Adipocyte (in vitro differentiated cells): ENCODE measurements around the gene SPINT2.
"Not testable (repeated sequence)": the region's sequence is repeated elsewhere in the genome, so short reads cannot be mapped to it uniquely, and the experiment has no call there.

Source experiments
- DNase-seq: peaks from one replicate; pipeline ENCODE4 v3.0.0-alpha.2; 2015; ENCODE audit warnings: low read depth
- H3K27me3 ChIP-seq: replicated peaks from 2 replicates; pipeline ENCODE4 v1.7.0; 2013; ENCODE audit warnings: mild to moderate bottlenecking, low read length, moderate library complexity; ENCODE audit not compliant: control insufficient read depth, insufficient read depth
- H3K36me3 ChIP-seq: 2 replicates; pipeline ENCODE4 v1.7.0; 2013; ENCODE audit warnings: low read length, mild to moderate bottlenecking, moderate library complexity; ENCODE audit not compliant: control insufficient read depth, insufficient read depth, severe bottlenecking
- H3K4me1 ChIP-seq: 2 replicates; pipeline ENCODE4 v1.7.0; 2013; ENCODE audit warnings: mild to moderate bottlenecking, low read length, moderate library complexity; ENCODE audit not compliant: control insufficient read depth, insufficient read depth
- H3K4me3 ChIP-seq: 2 replicates; pipeline ENCODE4 v1.7.0; 2013; ENCODE audit warnings: mild to moderate bottlenecking, low read length, moderate library complexity
- H3K9ac ChIP-seq: 2 replicates; pipeline ENCODE4 v1.7.0; 2013; ENCODE audit warnings: mild to moderate bottlenecking, low read length, moderate library complexity
- H3K9me3 ChIP-seq: 2 replicates; pipeline ENCODE4 v1.7.0; 2013; ENCODE audit warnings: mild to moderate bottlenecking, low read length, moderate library complexity; ENCODE audit not compliant: control insufficient read depth

Gene SPINT2, protein sequence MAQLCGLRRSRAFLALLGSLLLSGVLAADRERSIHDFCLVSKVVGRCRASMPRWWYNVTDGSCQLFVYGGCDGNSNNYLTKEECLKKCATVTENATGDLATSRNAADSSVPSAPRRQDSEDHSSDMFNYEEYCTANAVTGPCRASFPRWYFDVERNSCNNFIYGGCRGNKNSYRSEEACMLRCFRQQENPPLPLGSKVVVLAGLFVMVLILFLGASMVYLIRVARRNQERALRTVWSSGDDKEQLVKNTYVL

DNA sequence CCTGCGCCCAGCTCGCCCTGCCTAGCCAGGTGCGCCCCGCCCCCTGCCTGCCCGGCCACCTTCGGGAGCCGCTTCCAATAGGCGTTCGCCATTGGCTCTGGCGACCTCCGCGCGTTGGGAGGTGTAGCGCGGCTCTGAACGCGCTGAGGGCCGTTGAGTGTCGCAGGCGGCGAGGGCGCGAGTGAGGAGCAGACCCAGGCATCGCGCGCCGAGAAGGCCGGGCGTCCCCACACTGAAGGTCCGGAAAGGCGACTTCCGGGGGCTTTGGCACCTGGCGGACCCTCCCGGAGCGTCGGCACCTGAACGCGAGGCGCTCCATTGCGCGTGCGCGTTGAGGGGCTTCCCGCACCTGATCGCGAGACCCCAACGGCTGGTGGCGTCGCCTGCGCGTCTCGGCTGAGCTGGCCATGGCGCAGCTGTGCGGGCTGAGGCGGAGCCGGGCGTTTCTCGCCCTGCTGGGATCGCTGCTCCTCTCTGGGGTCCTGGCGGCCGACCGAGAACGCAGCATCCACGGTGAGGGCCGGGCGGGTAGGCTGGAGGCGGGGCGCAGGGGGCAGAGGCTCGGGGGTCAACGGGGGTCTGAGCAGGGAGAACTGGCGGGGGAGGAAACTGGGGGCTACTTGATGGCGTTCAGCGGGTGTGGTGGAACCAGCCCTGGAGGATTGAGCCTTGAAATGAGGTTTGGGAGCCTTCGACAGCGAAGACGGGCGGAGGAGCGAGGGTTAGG is at the start of gene SPINT2:
Gene SPINT2 (plus strand): TSS at position 88 of the 727 bp plus-strand sequence. CDS start 320 bp downstream, at position 408.
- DNase-seq: no peak
- peak within 1 kb of the TSS; percentile 72 for H3K4me3 ChIP-seq
- no peaks in the 10 kb centered on the region for H3K36me3 ChIP-seq
- H3K4me1 ChIP-seq: peaks cover 9% of the 10 kb centered on the region
- no peaks in the 10 kb centered on the region for H3K27me3 ChIP-seq
- H3K9me3 ChIP-seq: no peaks in the 10 kb centered on the region
- H3K9ac ChIP-seq: no peak within 1 kb of the TSS

DNA sequence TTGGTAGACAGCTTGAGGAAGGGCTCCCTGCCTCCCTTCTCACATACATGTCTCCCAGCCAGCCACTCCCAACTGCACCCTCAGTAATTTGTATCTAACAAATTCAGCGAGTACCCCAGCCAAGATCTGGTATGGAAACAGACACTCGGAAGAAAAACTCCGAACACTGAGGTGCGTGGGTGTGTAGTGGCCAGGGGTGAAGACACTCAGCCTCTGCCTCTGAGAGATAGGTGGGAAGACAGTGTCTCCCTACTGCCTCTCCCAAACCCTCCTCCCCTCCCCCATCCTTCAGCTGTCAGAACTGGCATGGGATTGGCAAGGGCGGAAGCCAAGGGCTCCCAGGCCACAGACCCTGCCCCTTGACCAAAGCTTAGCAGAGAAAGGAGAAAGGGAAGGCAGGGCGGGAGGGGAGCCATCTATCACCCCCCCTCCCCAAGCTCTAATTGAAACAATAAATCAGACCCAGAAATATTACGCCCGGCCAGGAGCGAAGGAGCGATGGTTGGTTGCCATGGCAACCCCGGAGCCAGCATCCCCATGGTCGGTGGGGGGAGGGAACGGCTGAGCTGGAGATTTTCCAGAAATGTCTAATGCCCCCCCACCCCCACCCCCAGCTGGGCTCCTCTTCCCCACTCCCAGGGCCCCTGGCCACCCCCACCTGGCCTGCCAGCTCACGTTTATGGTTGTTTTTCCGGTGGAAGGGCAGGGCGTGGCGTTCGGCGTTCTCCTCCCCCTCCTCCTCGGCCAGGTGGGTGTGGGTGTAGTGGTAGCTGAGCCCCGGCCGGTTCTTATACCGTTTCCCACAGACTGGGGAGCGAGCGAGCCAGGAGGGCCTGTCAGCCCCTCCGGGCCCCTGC is 47.4 kb upstream of the SPINT2 start:
- H3K4me1 ChIP-seq: no peaks in the 10 kb centered on the region
- DNase-seq: no peak
- no peaks in the 10 kb centered on the region for H3K36me3 ChIP-seq
- H3K9me3 ChIP-seq: no peaks in the 10 kb centered on the region
- H3K4me3 ChIP-seq: no peak overlapping the region
- no peaks in the 10 kb centered on the region for H3K27me3 ChIP-seq
- H3K9ac ChIP-seq: no peak overlapping the region

DNA sequence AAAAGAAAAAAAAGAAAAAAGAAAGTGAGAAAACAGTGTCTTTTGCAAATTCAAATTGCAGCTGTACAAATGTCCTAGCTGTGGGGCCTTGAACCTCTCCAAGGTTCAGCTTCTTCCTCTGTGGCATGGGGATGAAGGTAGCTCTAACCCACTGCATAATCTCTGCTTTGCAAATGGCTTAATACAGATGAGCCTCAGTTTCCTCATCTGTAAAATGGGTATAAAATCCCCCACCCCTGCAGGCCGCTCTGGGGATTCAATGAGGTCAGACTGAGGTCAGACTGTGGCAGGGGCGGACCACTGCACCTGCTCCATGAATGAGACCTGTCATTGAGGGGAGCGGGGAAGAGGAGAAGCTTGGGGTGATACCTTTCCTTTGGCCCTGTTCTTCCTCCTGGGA is 46.2 kb upstream of the SPINT2 start:
- no peaks in the 10 kb centered on the region for H3K4me1 ChIP-seq
- H3K4me3 ChIP-seq: no peak overlapping the region
- DNase-seq: no peak
- no peaks in the 10 kb centered on the region for H3K36me3 ChIP-seq
- H3K9ac ChIP-seq: no peak overlapping the region
- H3K27me3 ChIP-seq: no peaks in the 10 kb centered on the region
- H3K9me3 ChIP-seq: no peaks in the 10 kb centered on the region

DNA sequence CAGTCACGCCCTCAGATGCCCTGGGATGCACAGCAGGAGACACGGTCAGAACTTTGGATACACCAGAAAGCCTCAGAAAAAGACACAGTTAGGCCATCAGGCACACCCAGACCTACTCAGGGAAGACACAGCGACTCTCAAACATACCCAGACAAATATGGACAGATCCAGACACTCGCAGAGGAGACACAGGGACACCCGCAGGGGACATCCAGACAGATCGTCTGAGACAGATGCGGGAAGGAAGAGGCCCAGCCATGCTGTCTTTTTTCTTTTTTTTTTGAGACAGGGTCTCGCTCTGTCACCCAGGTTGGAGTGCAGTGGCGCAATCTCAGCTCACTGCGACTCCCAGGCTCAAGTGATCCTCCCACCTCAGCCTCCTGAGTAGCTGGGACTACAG is 45.2 kb upstream of the SPINT2 start:
- Histone ChIP-seq H3K27me3 (no peaks in the 10 kb centered on the region), H3K4me3 (no peak overlapping the region), H3K4me1 (peaks cover 3% of the 10 kb centered on the region), H3K36me3 (no peaks in the 10 kb centered on the region), H3K9ac (no peak overlapping the region), H3K9me3 (no peaks in the 10 kb centered on the region)
- DNase-seq: no peak

DNA sequence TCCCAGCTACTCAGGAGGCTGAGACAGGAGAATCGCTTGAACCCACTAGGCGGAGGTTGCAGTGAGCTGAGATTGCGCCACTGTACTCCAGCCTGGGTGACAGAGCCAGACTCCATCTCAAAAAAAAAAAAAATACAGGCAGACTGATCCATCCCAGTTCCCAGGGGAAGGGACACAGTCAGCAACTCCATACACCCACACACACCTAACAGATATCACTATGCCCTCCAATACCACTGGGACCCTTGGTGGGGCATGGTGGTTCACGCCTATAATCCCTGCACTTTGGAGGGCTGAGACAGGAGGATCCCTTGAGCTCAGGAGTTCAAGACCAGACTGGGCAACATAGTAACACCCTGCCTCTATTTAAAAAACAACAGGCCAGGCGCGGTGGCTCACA is 43.0 kb upstream of the SPINT2 start:
- H3K36me3 ChIP-seq: no peaks in the 10 kb centered on the region
- DNase-seq: no peak
- H3K4me1 ChIP-seq: peaks cover 3% of the 10 kb centered on the region
- no peak overlapping the region for H3K9ac ChIP-seq
- H3K9me3 ChIP-seq: no peaks in the 10 kb centered on the region
- H3K27me3 ChIP-seq: no peaks in the 10 kb centered on the region
- H3K4me3 ChIP-seq: no peak overlapping the region

DNA sequence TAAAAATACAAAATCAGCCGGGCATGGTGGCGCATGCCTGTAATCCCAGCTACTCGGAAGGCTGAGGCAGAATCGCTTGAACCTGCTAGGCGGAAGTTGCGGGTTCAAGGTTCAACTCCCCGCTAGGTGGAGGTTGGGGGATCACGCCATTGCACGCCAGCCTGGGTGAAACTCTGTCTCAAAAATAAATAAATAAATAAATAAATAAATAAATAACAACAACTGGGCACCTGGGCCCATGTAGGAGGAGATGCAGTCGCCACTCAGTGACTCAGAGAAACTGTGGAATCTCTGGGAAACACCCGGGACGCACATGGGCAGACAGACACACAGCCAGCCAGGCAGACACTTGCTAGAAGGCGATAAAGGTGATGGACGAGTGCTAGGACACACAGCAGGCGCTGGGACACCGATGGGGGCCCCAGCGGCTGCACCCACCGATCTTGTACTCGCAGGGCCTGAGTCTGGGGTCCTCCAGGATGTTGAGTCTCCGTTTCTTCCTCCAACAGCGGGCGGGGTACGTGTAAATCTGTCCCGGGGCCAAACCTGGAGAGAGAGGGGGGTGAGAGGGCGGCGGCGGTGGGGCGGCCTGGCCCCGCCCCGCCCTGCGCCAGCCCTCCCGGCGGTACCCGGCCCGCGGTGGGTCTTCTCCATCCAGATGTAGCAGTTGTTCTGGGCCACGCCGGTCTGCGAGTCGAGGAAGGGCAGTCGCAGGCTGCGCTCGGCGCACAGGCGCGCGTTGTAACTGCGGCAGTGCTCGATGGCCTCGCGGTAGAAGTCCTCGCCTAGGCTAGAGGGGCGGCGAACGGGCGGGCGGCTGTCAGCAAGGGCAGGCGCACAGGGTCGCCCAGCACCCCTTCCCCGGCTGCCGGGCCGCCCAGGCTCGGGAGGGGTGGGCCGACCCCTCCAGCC is 42.2 kb upstream of the SPINT2 start:
- DNase-seq: no peak
- Histone ChIP-seq H3K4me1 (peaks cover 3% of the 10 kb centered on the region), H3K4me3 (no peak overlapping the region), H3K27me3 (no peaks in the 10 kb centered on the region), H3K9ac (no peak overlapping the region), H3K36me3 (no peaks in the 10 kb centered on the region), H3K9me3 (no peaks in the 10 kb centered on the region)

DNA sequence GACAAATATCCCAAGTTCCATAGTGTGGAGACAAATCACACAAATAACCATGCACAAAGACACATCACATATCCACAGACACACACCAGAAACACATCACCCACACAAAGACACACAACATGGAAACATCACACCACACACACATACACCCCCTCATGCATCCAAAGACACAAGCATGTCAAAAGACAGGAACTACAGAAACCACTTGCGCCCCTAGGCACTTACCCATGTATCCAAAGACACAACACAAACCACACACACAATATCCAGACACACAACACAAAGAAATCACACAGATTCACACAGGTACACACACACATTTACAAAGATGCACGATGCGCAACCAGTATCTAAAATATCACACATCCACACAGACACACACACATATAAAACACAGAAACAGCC is 41.3 kb upstream of the SPINT2 start:
- Histone ChIP-seq H3K36me3 (no peaks in the 10 kb centered on the region), H3K4me1 (peaks cover 3% of the 10 kb centered on the region), H3K27me3 (peaks cover 7% of the 10 kb centered on the region), H3K9me3 (no peaks in the 10 kb centered on the region), H3K9ac (no peak overlapping the region), H3K4me3 (no peak overlapping the region)
- DNase-seq: no peak

DNA sequence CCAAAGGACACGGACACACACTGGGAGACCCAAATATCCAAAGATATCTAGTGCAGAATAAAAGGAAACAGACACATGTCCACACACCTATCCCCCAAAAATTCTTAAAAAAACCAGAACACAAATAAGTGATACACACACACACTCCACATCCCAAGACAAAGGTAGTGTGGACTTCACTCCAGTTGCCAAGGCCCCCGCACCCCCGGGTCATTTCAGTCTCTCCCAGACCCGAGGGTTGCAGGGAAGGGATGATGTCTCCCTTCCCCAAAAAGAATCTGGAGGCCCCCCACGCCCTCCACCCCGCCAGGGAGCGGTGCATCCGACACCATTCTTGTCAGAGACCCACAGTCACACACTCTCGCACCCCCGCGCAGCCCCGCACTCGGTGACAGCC is 40.8 kb upstream of the SPINT2 start:
- Histone ChIP-seq H3K4me3 (peak overlapping the region; percentile 66), H3K27me3 (peaks cover 7% of the 10 kb centered on the region), H3K9me3 (no peaks in the 10 kb centered on the region), H3K9ac (peak overlapping the region; percentile 34), H3K36me3 (no peaks in the 10 kb centered on the region), H3K4me1 (peaks cover 3% of the 10 kb centered on the region)
- DNase-seq: no peak

DNA sequence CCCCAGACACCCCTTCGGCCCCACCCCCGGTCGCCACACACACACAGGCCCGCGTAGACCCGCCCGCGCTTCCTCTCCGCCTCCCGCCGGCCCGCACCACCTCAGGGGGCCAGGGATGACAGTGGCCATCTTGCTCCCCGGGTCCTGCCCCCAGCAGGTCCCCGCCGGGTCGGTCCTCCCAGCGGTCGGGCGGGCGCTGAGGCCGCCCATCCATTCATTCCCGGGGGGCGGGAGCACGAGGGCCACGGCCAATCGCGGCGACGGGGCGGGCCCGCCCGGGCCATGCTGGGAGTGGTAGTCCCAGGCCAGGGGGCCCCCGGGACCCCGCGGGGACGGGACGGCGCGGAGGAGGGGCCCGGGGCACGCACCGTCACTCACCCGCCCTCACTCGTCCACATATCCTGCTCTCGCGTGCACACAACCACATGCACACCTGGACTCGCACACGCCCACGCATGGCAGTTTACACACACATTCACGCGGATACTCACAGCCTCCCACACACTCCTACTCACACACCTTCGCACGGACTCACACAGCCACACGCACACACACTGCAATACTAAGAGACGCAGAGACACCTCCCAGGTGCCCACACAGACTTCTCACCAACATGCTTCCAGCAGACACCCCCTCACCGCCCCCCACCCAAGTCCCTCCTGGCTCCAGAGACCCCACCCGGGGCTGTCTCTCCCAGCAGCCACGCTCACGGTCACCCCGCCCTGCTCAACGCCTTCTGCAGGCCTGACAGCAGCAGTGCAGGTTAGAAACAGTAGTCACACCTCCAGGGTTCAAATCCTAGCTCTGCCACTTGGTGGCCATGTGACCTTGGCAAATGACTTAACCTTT is 40.1 kb upstream of the SPINT2 start, which contains the start of gene DPF1:
Gene DPF1 (minus strand): TSS at position 209 of the 849 bp plus-strand sequence. CDS start 80 bp downstream, at position 129.
- H3K36me3 ChIP-seq: no peaks in the 10 kb centered on the region
- H3K9ac ChIP-seq: peak within 1 kb of the TSS; percentile 34
- DNase-seq: peak; percentile 83
- peaks cover 10% of the 10 kb centered on the region for H3K27me3 ChIP-seq
- H3K9me3 ChIP-seq: no peaks in the 10 kb centered on the region
- peaks cover 3% of the 10 kb centered on the region for H3K4me1 ChIP-seq
- peak within 1 kb of the TSS; percentile 66 for H3K4me3 ChIP-seq

DNA sequence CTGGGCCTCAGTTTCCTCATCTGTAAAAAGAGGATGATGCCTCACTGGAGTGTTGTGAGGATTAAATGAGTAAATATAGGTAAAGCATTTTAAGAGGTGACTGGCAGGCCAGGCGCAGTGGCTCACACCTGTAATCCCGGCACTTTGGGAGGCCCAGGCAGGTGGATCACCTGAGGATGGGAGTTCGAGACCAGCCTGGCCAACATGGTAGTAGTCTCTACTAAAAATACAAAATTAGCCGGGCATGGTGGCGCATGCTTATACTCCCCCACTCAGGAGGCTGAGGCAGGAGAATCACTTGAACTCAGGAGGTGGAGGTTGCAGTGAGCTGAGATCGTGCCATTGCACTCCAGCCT is 39.5 kb upstream of the SPINT2 start:
- H3K4me3 ChIP-seq: not testable (repeated sequence)

More for the DNA sequence above, 39.5 kb upstream of the SPINT2 start:
- not testable (repeated sequence) for H3K9me3 ChIP-seq, H3K9ac ChIP-seq, H3K4me1 ChIP-seq, DNase-seq, H3K36me3 ChIP-seq
- peaks cover 10% of the 10 kb centered on the region for H3K27me3 ChIP-seq
